ENCODE data around the gene ZIC3.

DNA sequence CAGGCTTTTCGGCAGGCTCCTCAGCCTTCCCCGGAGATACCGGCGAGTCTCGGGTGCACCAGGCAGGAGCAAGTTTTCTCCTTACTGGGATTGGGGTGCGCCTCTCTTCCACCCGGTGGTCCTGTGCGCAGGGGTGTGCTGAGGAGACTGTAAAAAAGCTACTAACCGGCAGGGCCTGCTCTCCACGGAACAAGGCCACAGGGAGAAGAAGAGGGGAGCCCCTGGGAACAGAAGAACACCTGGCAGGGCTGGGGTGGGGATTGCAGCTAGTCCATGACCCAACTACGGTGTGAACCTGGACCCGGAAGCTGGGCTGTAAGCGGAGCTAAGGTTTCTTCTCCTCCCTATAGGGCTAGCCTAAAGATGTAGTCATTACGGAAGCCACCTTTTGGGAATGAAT is 17.7 kb upstream of the ZIC3 start:
- TF ChIP-seq POLR2AphosphoS5 (IDR thresholded peaks at IDR 0.05; ENCODE audit: low read depth, low read length) (no peak), POLR2A (IDR thresholded peaks at IDR 0.05; ENCODE audit: low read depth, low read length) (no peak)
